HepG2 (cell line): Measurements from ENCODE around the gene PTPRM. TPM values are rescaled to one million over a fixed set of nuclear protein-coding genes. Genes with fewer than 3 reads are reported as not detected.
A peak's percentile ranks its signal among the peaks of the same experiment; 100 is the strongest.

Experiments
- ATAC-seq: fragments of 200-7000 bp; cut with Tn5 transposase; 3 replicates; pipeline ENCODE4 v1.9.1; 2020; ENCODE audit warnings: mild to moderate bottlenecking, moderate library complexity
- BruUV-seq: library from RNA; stranded (reverse); fragments of 400-500 nt; replicated peaks from 2 replicates; lab custom pipeline; 2021; lab: Mats Ljungman, UMichigan
- CTCF ChIA-PET: fragments of 300-600 bp; formaldehyde crosslinking; extraction: SDS; loops from one replicate; lab custom pipeline; 2021; ENCODE audit warnings: low total read pairs, inconsistent platforms, low intra/inter-chr PET ratio; lab: Yijun Ruan, JAX
- POLR2A ChIA-PET: fragments of 350-600 bp; sonication (Branson Sonifier 250); formaldehyde crosslinking; loops from one replicate; lab custom pipeline; 2020; ENCODE audit warnings: antibody characterized with exemption, inconsistent platforms; lab: Yijun Ruan, JAX
- DNase-seq: peaks from one replicate; pipeline ENCODE4 v3.0.0-alpha.2; 2015; ENCODE audit warnings: low spot score
- FAIRE-seq: peaks from 3 replicates; lab custom pipeline; 2011; peaks lifted over from hg19 to GRCh38; lab: Jason Lieb, UNC
- H2AFZ ChIP-seq: one replicate; pipeline ENCODE4 v1.6.1; 2011; ENCODE audit warnings: low read length, inconsistent platforms
- H3K27ac ChIP-seq: fragments of 300-600 bp; 3 replicates; pipeline ENCODE4 v1.8.0; 2011; ENCODE audit warnings: mixed run types, mild to moderate bottlenecking, mixed read lengths, low read length, inconsistent platforms; ENCODE audit not compliant: insufficient read depth; ENCODE audit errors: extremely low read length
- H3K27me3 ChIP-seq, 2 experiments: fragments of 200-600 bp in 1 of 2; 2 replicates in 1 of 2; 3 replicates in 1 of 2; pipeline versions ENCODE4 v1.6.0 to v1.8.0; 2011; ENCODE audit warnings: low read length in 2 of 2, mild to moderate bottlenecking in 2 of 2, moderate library complexity in 2 of 2, inconsistent platforms in 1 of 2; ENCODE audit not compliant: insufficient read depth in 2 of 2, control insufficient read depth in 1 of 2
- H3K36me3 ChIP-seq, 2 experiments: fragments of 200-600 bp in 1 of 2; replicated peaks in 1 of 2; 2 replicates in 1 of 2; 3 replicates in 1 of 2; pipeline versions ENCODE4 v1.5.1 to v1.8.0; 2011; ENCODE audit warnings: low read length in 2 of 2, inconsistent platforms in 1 of 2; ENCODE audit not compliant: insufficient read depth in 2 of 2, control insufficient read depth in 1 of 2
- H3K4me1 ChIP-seq: 2 replicates; pipeline ENCODE4 v1.5.1; 2012; ENCODE audit warnings: low read length, inconsistent platforms; ENCODE audit not compliant: insufficient read depth
- H3K4me2 ChIP-seq: 2 replicates; pipeline ENCODE4 v1.6.0; 2011; ENCODE audit warnings: low read depth, low read length, inconsistent platforms
- H3K4me3 ChIP-seq, 3 experiments: fragments of 200-600 bp in 1 of 3; sonication (generic), shearing (Covaris generic) in 1 of 3; replicated peaks in 1 of 3; 2 replicates each; pipeline ENCODE4 v1.5.1; 2011 to 2016; ENCODE audit warnings: low read length in 3 of 3, inconsistent platforms in 2 of 3, low read depth in 2 of 3, mild to moderate bottlenecking in 2 of 3, control low read depth in 1 of 3, mixed read lengths in 1 of 3; ENCODE audit not compliant: insufficient read depth in 1 of 3
- H3K79me2 ChIP-seq: one replicate; pipeline ENCODE4 v1.6.1; 2011; ENCODE audit warnings: low read length, inconsistent platforms; ENCODE audit not compliant: insufficient read depth
- H3K9ac ChIP-seq: 2 replicates; pipeline ENCODE4 v1.6.0; 2011; ENCODE audit warnings: mild to moderate bottlenecking, low read depth, low read length, inconsistent platforms; ENCODE audit not compliant: insufficient read depth
- H3K9me3 ChIP-seq: 2 replicates; pipeline ENCODE4 v1.5.1; 2012; ENCODE audit warnings: mild to moderate bottlenecking, low read length
- H4K20me1 ChIP-seq: 2 replicates; pipeline ENCODE4 v1.6.0; 2011; ENCODE audit warnings: inconsistent platforms, mild to moderate bottlenecking, low read length, moderate library complexity; ENCODE audit not compliant: insufficient read depth
- CREB1 ChIP-seq, 2 experiments: fragments of 450-650 bp in 1 of 2; IDR thresholded peaks; 2 replicates each; pipeline ENCODE4 v1.6.1; 2016 to 2017; ENCODE audit warnings: control low read depth in 1 of 2, mild to moderate bottlenecking in 1 of 2, missing compliant biosample characterization in 1 of 2, missing genetic modification characterization in 1 of 2
- FOSL2 ChIP-seq: sonication (generic); formaldehyde crosslinking; IDR thresholded peaks from 2 replicates; pipeline ENCODE4 v1.4.0; 2020; ENCODE audit warnings: missing genetic modification reagents
- SAP130 ChIP-seq: IDR thresholded peaks from 2 replicates; pipeline ENCODE4 v1.6.1; 2016; ENCODE audit warnings: low read depth
- ZBTB34 ChIP-seq: sonication (generic); formaldehyde crosslinking; IDR thresholded peaks from 2 replicates; pipeline ENCODE4 v1.8.0; 2022; ENCODE audit warnings: mild to moderate bottlenecking, missing genetic modification reagents
- ZNF850 ChIP-seq: sonication (generic); formaldehyde crosslinking; conservative IDR thresholded peaks from 2 replicates; pipeline ENCODE4 v1.9.0; 2021; ENCODE audit warnings: mild to moderate bottlenecking, missing genetic modification reagents
- WGBS: methylation state at CpG from one replicate; pipeline ENCODE4 v1.1.6; 2017; ENCODE audit warnings: low lambda C conversion rate; 5-methylcytosine and 5-hydroxymethylcytosine counted together
- in situ Hi-C: cut with HindIII; loops from 2 replicates; pipeline ENCODE4 v1.10.0; 2017; ENCODE audit warnings: low pct_unique_long_range_greater_than_20kb; ENCODE audit not compliant: extremely low pct_ligation_motif_present
- intact Hi-C: fragments of 100-400 bp; cut with micrococcal nuclease; formaldehyde crosslinking; loops from one replicate; pipeline ENCODE4 v1.10.0; 2022; ENCODE audit not compliant: unreplicated experiment
- polyA plus RNA-seq, 8 experiments: library from polyadenylated mRNA; depleted of rRNA in 3 of 8; stranded (reverse) in 7 of 8; unstranded in 1 of 8; fragments of >200 nt; fragmentation: Illumina TruSeq in 4 of 8; extraction: Trizol in 4 of 8; gene quantifications; 2 replicates each; pipeline versions ENCODE4 v1.2.1 to v1.2.3, GENCODE V29; 2011 to 2016; ENCODE audit warnings: low read depth in 4 of 8, missing spikeins in 1 of 8, mixed read lengths in 1 of 8; ENCODE audit not compliant: insufficient read depth in 1 of 8
- total RNA-seq, 5 experiments: library from RNA; depleted of rRNA; stranded (reverse); fragments of >200 nt; fragmentation: Illumina TruSeq; extraction: Trizol; gene quantifications; 2 replicates each; pipeline ENCODE4 v1.2.3, GENCODE V29; 2016; ENCODE audit warnings: low read depth in 1 of 5
- TF ChIP-seq, protein P1 (sequence below): sonication (generic); formaldehyde crosslinking; IDR thresholded peaks from 2 replicates; pipeline ENCODE4 v1.5.0; 2020; ENCODE audit warnings: mild to moderate bottlenecking, missing genetic modification reagents, moderate library complexity

The PTPRM gene
- total and polyA plus RNA-seq, 2 of the 13 experiments (the other 11 are each of a cell fraction or from before 2014, with no cell fraction given), result 12.6 to 108 TPM

DNA sequence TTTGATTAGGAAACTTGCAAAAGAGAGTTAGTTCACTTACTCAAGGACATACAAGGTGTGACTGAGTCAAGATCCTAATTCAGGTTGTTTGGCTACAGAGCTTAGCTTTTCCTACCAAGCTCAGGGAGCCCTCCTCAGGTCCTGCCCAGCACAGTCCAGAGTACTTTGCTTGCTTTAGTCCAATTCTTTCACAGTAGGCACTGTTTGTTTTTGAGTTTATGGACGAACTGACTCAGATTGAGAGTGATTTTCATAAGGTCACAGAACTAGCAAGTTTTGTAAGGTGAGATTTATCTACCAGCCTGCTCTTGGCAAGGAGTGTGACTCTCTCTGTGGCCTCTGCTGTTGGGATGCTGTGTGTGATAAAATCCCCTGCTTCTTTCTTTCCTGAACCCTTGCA is 310.5 kb downstream of the PTPRM start:
- Histone ChIP-seq H3K9me3 (no peaks in the 10 kb centered on the region), H3K36me3 (no peaks in the 10 kb centered on the region), H3K79me2 (no peaks in the 10 kb centered on the region), H3K4me3 (no peak overlapping the region), H3K4me1 (peaks cover 39% of the 10 kb centered on the region), H3K27me3 (no peaks in the 10 kb centered on the region), H2AFZ (no peak overlapping the region), H3K4me2 (peak overlapping the region; percentile 10; the same call in 1 of the 2 replicates), H3K9ac (no peak overlapping the region), H4K20me1 (no peaks in the 10 kb centered on the region), H3K27ac (peak overlapping the region; percentile 39)
- peak; percentile 58 for DNase-seq
- FAIRE-seq, result peak; percentile 18
- ChIA-PET POLR2A (no interaction called here), CTCF (no interaction called here)
- 0% methylated on average over 1 of the region's 1 CpG for WGBS
- in situ Hi-C loops, result no loop called here
- peak; percentile 93 for ATAC-seq
- BruUV-seq, result no TSS peak
- TF ChIP-seq ZNF850 (CRISPR knock-in tag) (peak; percentile 83; the same call in 1 of the 2 replicates), FOSL2 (CRISPR knock-in tag) (0 out of 2 replicates have a peak, but pooled peaks have one; percentile 23), CREB1 (IDR thresholded peaks at IDR 0.05) (no peak), CREB1 (CRISPR knock-in tag; IDR thresholded peaks at IDR 0.05) (0 out of 2 replicates have a peak, but pooled peaks have one; percentile 25), SAP130 (no peak), ZBTB34 (CRISPR knock-in tag) (no peak)
- TF ChIP-seq, protein P1, sequence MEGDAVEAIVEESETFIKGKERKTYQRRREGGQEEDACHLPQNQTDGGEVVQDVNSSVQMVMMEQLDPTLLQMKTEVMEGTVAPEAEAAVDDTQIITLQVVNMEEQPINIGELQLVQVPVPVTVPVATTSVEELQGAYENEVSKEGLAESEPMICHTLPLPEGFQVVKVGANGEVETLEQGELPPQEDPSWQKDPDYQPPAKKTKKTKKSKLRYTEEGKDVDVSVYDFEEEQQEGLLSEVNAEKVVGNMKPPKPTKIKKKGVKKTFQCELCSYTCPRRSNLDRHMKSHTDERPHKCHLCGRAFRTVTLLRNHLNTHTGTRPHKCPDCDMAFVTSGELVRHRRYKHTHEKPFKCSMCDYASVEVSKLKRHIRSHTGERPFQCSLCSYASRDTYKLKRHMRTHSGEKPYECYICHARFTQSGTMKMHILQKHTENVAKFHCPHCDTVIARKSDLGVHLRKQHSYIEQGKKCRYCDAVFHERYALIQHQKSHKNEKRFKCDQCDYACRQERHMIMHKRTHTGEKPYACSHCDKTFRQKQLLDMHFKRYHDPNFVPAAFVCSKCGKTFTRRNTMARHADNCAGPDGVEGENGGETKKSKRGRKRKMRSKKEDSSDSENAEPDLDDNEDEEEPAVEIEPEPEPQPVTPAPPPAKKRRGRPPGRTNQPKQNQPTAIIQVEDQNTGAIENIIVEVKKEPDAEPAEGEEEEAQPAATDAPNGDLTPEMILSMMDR (CRISPR knock-in tag), result peak; percentile 33; the same call in 1 of the 2 replicates
- intact Hi-C loops, result no loop called here
